Measurements from ENCODE around the gene FANCC.

FANCC gene

DNA sequence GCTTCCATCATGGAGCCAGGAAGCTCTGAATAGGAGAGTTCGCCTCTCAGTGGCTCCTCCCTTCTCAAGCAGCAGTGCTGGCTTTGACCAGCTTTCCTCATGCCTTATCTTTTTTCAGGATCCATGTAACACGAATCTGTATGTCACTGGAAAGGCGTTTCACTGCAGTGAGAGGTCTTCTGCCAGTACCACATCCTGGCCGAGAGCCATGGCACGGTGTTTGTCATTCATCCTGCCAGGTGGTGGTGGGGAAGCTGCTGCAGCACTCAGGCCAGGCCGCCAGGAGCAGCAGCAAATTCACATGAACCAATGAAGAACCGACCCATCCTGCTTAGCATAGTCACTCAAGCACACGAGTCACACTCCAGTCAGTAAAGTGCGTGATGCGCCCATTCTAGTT lies 179.0 kb downstream of the FANCC start:
- H3K27ac ChIP-seq (ENCODE audit: low read length), result no peak overlapping the region
- H3K27me3 ChIP-seq (ENCODE audit: low read depth, low read length), result no peaks in the 10 kb centered on the region
- no peak overlapping the region for H3K4me3 ChIP-seq (ENCODE audit: low read depth in 1 of 2, low read length in 2 of 2)
- H3K9me3 ChIP-seq (ENCODE audit: control insufficient read depth in 1 of 2, low read length in 2 of 2), result no peaks in the 10 kb centered on the region
- peaks cover 0 to 4% of the 10 kb centered on the region in 2 donors for H3K4me1 ChIP-seq (ENCODE audit: control insufficient read depth in 1 of 2, insufficient read depth in 2 of 2, low read length in 2 of 2)
- no peaks in the 10 kb centered on the region for H3K36me3 ChIP-seq (ENCODE audit: control insufficient read depth in 1 of 2, insufficient read depth in 2 of 2, low read length in 2 of 2)

- Histone ChIP-seq H3K4me1 (ENCODE audit: control insufficient read depth in 1 of 2, insufficient read depth in 2 of 2, low read length in 2 of 2) (peaks cover 0 to 4% of the 10 kb centered on the region in 2 donors), H3K9me3 (ENCODE audit: control insufficient read depth in 1 of 2, low read length in 2 of 2) (no peaks in the 10 kb centered on the region), H3K27ac (ENCODE audit: low read length) (no peak overlapping the region), H3K4me3 (ENCODE audit: low read depth in 1 of 2, low read length in 2 of 2) (no peak overlapping the region), H3K27me3 (ENCODE audit: low read depth, low read length) (no peaks in the 10 kb centered on the region), H3K36me3 (ENCODE audit: control insufficient read depth in 1 of 2, insufficient read depth in 2 of 2, low read length in 2 of 2) (no peaks in the 10 kb centered on the region)
These were observed 179.8 kb downstream of the FANCC start for GRCh38 chr9:95137587-95138145.

- Histone ChIP-seq H3K27ac (ENCODE audit: low read length) (no peak overlapping the region), H3K4me3 (ENCODE audit: low read depth in 1 of 2, low read length in 2 of 2) (no peak overlapping the region), H3K4me1 (ENCODE audit: control insufficient read depth in 1 of 2, insufficient read depth in 2 of 2, low read length in 2 of 2) (peaks cover 4% of the 10 kb centered on the region in 2 donors), H3K27me3 (ENCODE audit: low read depth, low read length) (no peaks in the 10 kb centered on the region), H3K36me3 (ENCODE audit: control insufficient read depth in 1 of 2, insufficient read depth in 2 of 2, low read length in 2 of 2) (no peaks in the 10 kb centered on the region), H3K9me3 (ENCODE audit: control insufficient read depth in 1 of 2, low read length in 2 of 2) (no peaks in the 10 kb centered on the region)
These were observed 181.8 kb downstream of the FANCC start for GRCh38 chr9:95135756-95136155.

- Histone ChIP-seq H3K9me3 (ENCODE audit: control insufficient read depth in 1 of 2, low read length in 2 of 2) (no peaks in the 10 kb centered on the region), H3K27ac (ENCODE audit: low read length) (no peak overlapping the region), H3K4me1 (ENCODE audit: control insufficient read depth in 1 of 2, insufficient read depth in 2 of 2, low read length in 2 of 2) (peaks cover 4% of the 10 kb centered on the region in 2 donors), H3K36me3 (ENCODE audit: control insufficient read depth in 1 of 2, insufficient read depth in 2 of 2, low read length in 2 of 2) (no peaks in the 10 kb centered on the region), H3K4me3 (ENCODE audit: low read depth in 1 of 2, low read length in 2 of 2) (no peak overlapping the region), H3K27me3 (ENCODE audit: low read depth, low read length) (no peaks in the 10 kb centered on the region)
These were observed 183.0 kb downstream of the FANCC start for GRCh38 chr9:95134457-95134881.

- no peaks in the 10 kb centered on the region for H3K9me3 ChIP-seq (ENCODE audit: control insufficient read depth in 1 of 2, low read length in 2 of 2)
- H3K4me3 ChIP-seq (ENCODE audit: low read depth in 1 of 2, low read length in 2 of 2), result no peak overlapping the region
- no peak overlapping the region for H3K27ac ChIP-seq (ENCODE audit: low read length)
- H3K4me1 ChIP-seq (ENCODE audit: control insufficient read depth in 1 of 2, insufficient read depth in 2 of 2, low read length in 2 of 2), result peaks cover 4% of the 10 kb centered on the region in 2 donors
- H3K27me3 ChIP-seq (ENCODE audit: low read depth, low read length), result no peaks in the 10 kb centered on the region
- H3K36me3 ChIP-seq (ENCODE audit: control insufficient read depth in 1 of 2, insufficient read depth in 2 of 2, low read length in 2 of 2), result no peaks in the 10 kb centered on the region
These were observed 184.2 kb downstream of the FANCC start for GRCh38 chr9:95133325-95133705.

DNA sequence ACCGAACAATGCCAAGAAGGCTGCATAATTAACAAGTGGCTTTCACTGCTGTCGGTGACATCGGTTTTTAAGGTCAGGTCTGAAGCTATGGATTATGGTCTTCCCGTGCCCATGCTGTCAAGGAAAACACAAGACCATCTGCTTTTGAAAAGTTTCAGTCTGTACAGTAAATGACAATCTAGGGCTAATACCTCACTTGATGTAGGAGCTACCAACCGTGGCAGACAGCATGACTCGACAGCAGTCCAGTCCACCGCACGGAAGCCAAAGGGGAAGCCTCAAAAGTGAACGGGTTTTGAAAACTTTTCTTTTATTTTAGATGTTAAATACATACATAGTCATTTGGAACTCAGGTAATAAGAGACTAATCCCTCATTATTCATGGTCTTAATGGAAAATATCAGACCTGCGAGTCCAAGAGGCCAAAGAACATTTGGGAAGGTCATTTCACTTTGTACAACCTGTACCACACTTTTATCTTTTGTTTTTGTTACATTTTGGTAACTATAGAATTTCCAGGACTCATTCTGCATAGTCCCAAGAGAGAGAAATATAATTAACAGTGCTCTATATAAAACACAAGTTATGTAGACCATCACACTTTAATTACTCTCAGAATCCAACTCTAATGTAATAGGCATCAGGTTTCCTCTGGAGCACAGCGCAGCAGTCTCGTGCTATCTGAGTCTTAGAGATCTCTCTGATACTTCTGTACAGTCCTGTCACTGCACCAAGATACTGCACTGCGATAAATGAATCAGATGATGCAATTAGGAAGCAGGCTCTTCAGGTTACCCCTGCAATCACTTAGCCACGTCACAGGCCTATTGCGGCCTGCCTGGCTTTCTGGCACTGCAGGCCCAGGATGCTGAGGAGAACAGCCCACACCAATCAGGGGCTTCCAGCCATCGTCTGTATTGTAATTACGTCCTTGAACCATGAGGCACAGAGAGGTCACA lies 184.9 kb downstream of the FANCC start:
- Histone ChIP-seq H3K4me1 (ENCODE audit: control insufficient read depth in 1 of 2, insufficient read depth in 2 of 2, low read length in 2 of 2) (peaks cover 4 to 9% of the 10 kb centered on the region in 2 donors), H3K27ac (ENCODE audit: low read length) (no peak overlapping the region), H3K9me3 (ENCODE audit: control insufficient read depth in 1 of 2, low read length in 2 of 2) (no peaks in the 10 kb centered on the region)

DNA sequence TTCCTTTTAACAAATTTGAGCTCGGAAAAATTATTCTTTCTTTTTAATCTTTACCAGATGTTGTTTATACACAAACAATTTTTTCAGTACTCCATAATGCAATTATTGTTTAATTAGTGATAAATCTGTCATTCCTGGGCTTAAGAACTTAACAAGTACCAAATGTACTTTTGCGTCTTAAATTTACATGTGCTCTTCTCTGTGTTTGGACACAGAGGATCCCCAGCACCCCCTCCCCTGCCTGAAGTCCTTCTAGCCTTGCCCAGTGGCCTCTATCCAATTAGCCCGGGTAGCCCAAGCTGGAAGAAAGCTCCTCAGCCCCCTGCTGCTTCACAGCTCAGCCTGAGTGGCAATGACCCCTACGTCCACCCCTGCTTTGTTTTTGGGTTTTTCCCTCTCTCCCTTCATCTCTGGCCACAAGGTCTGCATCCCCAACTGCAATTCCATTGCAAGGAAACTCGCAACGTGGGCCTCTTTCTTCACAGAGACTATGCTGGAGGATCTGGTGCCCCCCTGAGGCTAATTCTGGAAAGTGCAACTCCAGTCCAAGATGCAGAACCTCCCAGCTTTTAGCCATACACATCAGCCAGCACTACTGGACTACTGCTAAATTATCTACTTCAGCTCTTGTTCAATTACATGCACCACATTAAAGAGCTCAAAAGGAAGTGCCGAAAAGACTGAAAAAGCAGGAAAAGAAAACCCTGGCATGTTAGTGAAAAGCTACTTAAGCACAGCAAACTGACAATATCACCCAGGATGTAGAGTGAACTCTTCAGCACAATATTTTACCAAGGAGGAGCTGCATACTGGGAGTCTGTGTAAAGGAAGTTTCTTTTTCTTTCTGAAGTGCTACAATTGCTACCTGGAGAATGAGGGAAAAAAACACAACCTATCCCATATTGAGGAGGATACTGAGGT lies 186.2 kb downstream of the FANCC start:
- H3K36me3 ChIP-seq (ENCODE audit: control insufficient read depth in 1 of 2, insufficient read depth in 2 of 2, low read length in 2 of 2), result no peaks in the 10 kb centered on the region
- H3K4me3 ChIP-seq (ENCODE audit: low read depth in 1 of 2, low read length in 2 of 2), result no peak overlapping the region
- H3K27me3 ChIP-seq (ENCODE audit: low read depth, low read length), result no peaks in the 10 kb centered on the region
- H3K27ac ChIP-seq (ENCODE audit: low read length), result no peak overlapping the region
- peaks cover 4 to 17% of the 10 kb centered on the region in 2 donors for H3K4me1 ChIP-seq (ENCODE audit: control insufficient read depth in 1 of 2, insufficient read depth in 2 of 2, low read length in 2 of 2)
- H3K9me3 ChIP-seq (ENCODE audit: control insufficient read depth in 1 of 2, low read length in 2 of 2), result no peaks in the 10 kb centered on the region

More for the DNA sequence above, 184.9 kb downstream of the FANCC start:
- Histone ChIP-seq H3K36me3 (ENCODE audit: control insufficient read depth in 1 of 2, insufficient read depth in 2 of 2, low read length in 2 of 2) (no peaks in the 10 kb centered on the region), H3K27me3 (ENCODE audit: low read depth, low read length) (no peaks in the 10 kb centered on the region), H3K4me3 (ENCODE audit: low read depth in 1 of 2, low read length in 2 of 2) (no peak overlapping the region)

- Histone ChIP-seq H3K9me3 (ENCODE audit: control insufficient read depth in 1 of 2, low read length in 2 of 2) (no peaks in the 10 kb centered on the region), H3K36me3 (ENCODE audit: control insufficient read depth in 1 of 2, insufficient read depth in 2 of 2, low read length in 2 of 2) (no peaks in the 10 kb centered on the region), H3K27ac (ENCODE audit: low read length) (no peak overlapping the region), H3K27me3 (ENCODE audit: low read depth, low read length) (no peaks in the 10 kb centered on the region), H3K4me3 (ENCODE audit: low read depth in 1 of 2, low read length in 2 of 2) (no peak overlapping the region), H3K4me1 (ENCODE audit: control insufficient read depth in 1 of 2, insufficient read depth in 2 of 2, low read length in 2 of 2) (peaks cover 4 to 17% of the 10 kb centered on the region in 2 donors)
These were observed 187.0 kb downstream of the FANCC start for GRCh38 chr9:95130484-95130883.

GRCh38 chr9:95129476-95130291 lies 187.8 kb downstream of the FANCC start:
- Histone ChIP-seq H3K27me3 (ENCODE audit: low read depth, low read length) (no peaks in the 10 kb centered on the region), H3K4me1 (ENCODE audit: control insufficient read depth in 1 of 2, insufficient read depth in 2 of 2, low read length in 2 of 2) (peaks cover 4 to 17% of the 10 kb centered on the region in 2 donors), H3K27ac (ENCODE audit: low read length) (no peak overlapping the region), H3K36me3 (ENCODE audit: control insufficient read depth in 1 of 2, insufficient read depth in 2 of 2, low read length in 2 of 2) (no peaks in the 10 kb centered on the region), H3K4me3 (ENCODE audit: low read depth in 1 of 2, low read length in 2 of 2) (no peak overlapping the region), H3K9me3 (ENCODE audit: control insufficient read depth in 1 of 2, low read length in 2 of 2) (no peaks in the 10 kb centered on the region)

- Histone ChIP-seq H3K36me3 (ENCODE audit: control insufficient read depth in 1 of 2, insufficient read depth in 2 of 2, low read length in 2 of 2) (no peaks in the 10 kb centered on the region), H3K4me3 (ENCODE audit: low read depth in 1 of 2, low read length in 2 of 2) (no peak overlapping the region), H3K9me3 (ENCODE audit: control insufficient read depth in 1 of 2, low read length in 2 of 2) (no peaks in the 10 kb centered on the region), H3K4me1 (ENCODE audit: control insufficient read depth in 1 of 2, insufficient read depth in 2 of 2, low read length in 2 of 2) (peaks cover 0 to 17% of the 10 kb centered on the region in 2 donors), H3K27me3 (ENCODE audit: low read depth, low read length) (no peaks in the 10 kb centered on the region), H3K27ac (ENCODE audit: low read length) (no peak overlapping the region)
These were observed 189.4 kb downstream of the FANCC start for GRCh38 chr9:95128177-95128524.
